HepG2 (cell line): ENCODE measurements around the gene EFHD2. TPM values are rescaled to one million over a fixed set of nuclear protein-coding genes. Genes with fewer than 3 reads are reported as not detected.

Source experiments
- ATAC-seq: fragments of 200-7000 bp; cut with Tn5 transposase; 3 replicates; pipeline ENCODE4 v1.9.1; 2020; ENCODE audit warnings: mild to moderate bottlenecking, moderate library complexity
- BruUV-seq: library from RNA; stranded (reverse); fragments of 400-500 nt; replicated peaks from 2 replicates; lab custom pipeline; 2021; lab: Mats Ljungman, UMichigan
- CTCF ChIA-PET: fragments of 300-600 bp; formaldehyde crosslinking; extraction: SDS; loops from one replicate; lab custom pipeline; 2021; ENCODE audit warnings: low total read pairs, inconsistent platforms, low intra/inter-chr PET ratio; lab: Yijun Ruan, JAX
- POLR2A ChIA-PET: fragments of 350-600 bp; sonication (Branson Sonifier 250); formaldehyde crosslinking; loops from one replicate; lab custom pipeline; 2020; ENCODE audit warnings: antibody characterized with exemption, inconsistent platforms; lab: Yijun Ruan, JAX
- DNase-seq: peaks from one replicate; pipeline ENCODE4 v3.0.0-alpha.2; 2015; ENCODE audit warnings: low spot score
- FAIRE-seq: peaks from 3 replicates; lab custom pipeline; 2011; peaks lifted over from hg19 to GRCh38; lab: Jason Lieb, UNC
- H2AFZ ChIP-seq: one replicate; pipeline ENCODE4 v1.6.1; 2011; ENCODE audit warnings: low read length, inconsistent platforms
- H3K27ac ChIP-seq: fragments of 300-600 bp; 3 replicates; pipeline ENCODE4 v1.8.0; 2011; ENCODE audit warnings: mixed run types, mild to moderate bottlenecking, mixed read lengths, low read length, inconsistent platforms; ENCODE audit not compliant: insufficient read depth; ENCODE audit errors: extremely low read length
- H3K27me3 ChIP-seq, 2 experiments: fragments of 200-600 bp in 1 of 2; 2 replicates in 1 of 2; 3 replicates in 1 of 2; pipeline versions ENCODE4 v1.6.0 to v1.8.0; 2011; ENCODE audit warnings: low read length in 2 of 2, mild to moderate bottlenecking in 2 of 2, moderate library complexity in 2 of 2, inconsistent platforms in 1 of 2; ENCODE audit not compliant: insufficient read depth in 2 of 2, control insufficient read depth in 1 of 2
- H3K36me3 ChIP-seq, 2 experiments: fragments of 200-600 bp in 1 of 2; replicated peaks in 1 of 2; 2 replicates in 1 of 2; 3 replicates in 1 of 2; pipeline versions ENCODE4 v1.5.1 to v1.8.0; 2011; ENCODE audit warnings: low read length in 2 of 2, inconsistent platforms in 1 of 2; ENCODE audit not compliant: insufficient read depth in 2 of 2, control insufficient read depth in 1 of 2
- H3K4me1 ChIP-seq: 2 replicates; pipeline ENCODE4 v1.5.1; 2012; ENCODE audit warnings: low read length, inconsistent platforms; ENCODE audit not compliant: insufficient read depth
- H3K4me2 ChIP-seq: 2 replicates; pipeline ENCODE4 v1.6.0; 2011; ENCODE audit warnings: low read depth, low read length, inconsistent platforms
- H3K4me3 ChIP-seq, 3 experiments: fragments of 200-600 bp in 1 of 3; sonication (generic), shearing (Covaris generic) in 1 of 3; replicated peaks in 1 of 3; 2 replicates each; pipeline ENCODE4 v1.5.1; 2011 to 2016; ENCODE audit warnings: low read length in 3 of 3, inconsistent platforms in 2 of 3, low read depth in 2 of 3, mild to moderate bottlenecking in 2 of 3, control low read depth in 1 of 3, mixed read lengths in 1 of 3; ENCODE audit not compliant: insufficient read depth in 1 of 3
- H3K79me2 ChIP-seq: one replicate; pipeline ENCODE4 v1.6.1; 2011; ENCODE audit warnings: low read length, inconsistent platforms; ENCODE audit not compliant: insufficient read depth
- H3K9ac ChIP-seq: 2 replicates; pipeline ENCODE4 v1.6.0; 2011; ENCODE audit warnings: mild to moderate bottlenecking, low read depth, low read length, inconsistent platforms; ENCODE audit not compliant: insufficient read depth
- H3K9me3 ChIP-seq: 2 replicates; pipeline ENCODE4 v1.5.1; 2012; ENCODE audit warnings: mild to moderate bottlenecking, low read length
- H4K20me1 ChIP-seq: 2 replicates; pipeline ENCODE4 v1.6.0; 2011; ENCODE audit warnings: inconsistent platforms, mild to moderate bottlenecking, low read length, moderate library complexity; ENCODE audit not compliant: insufficient read depth
- HMG20A ChIP-seq: IDR thresholded peaks from 2 replicates; pipeline ENCODE4 v1.6.1; 2016; ENCODE audit warnings: borderline replicate concordance
- MIER3 ChIP-seq: IDR thresholded peaks from 2 replicates; pipeline ENCODE4 v1.6.1; 2016; ENCODE audit warnings: missing compliant biosample characterization, borderline replicate concordance
- REXO4 ChIP-seq: sonication (generic); formaldehyde crosslinking; IDR thresholded peaks from 2 replicates; pipeline ENCODE4 v1.8.0; 2022; ENCODE audit warnings: missing genetic modification reagents, mild to moderate bottlenecking, borderline replicate concordance
- SP2 ChIP-seq: sonication (generic); formaldehyde crosslinking; IDR thresholded peaks from 2 replicates; pipeline ENCODE4 v1.5.1; 2020; ENCODE audit warnings: mild to moderate bottlenecking, missing genetic modification reagents
- TFDP2 ChIP-seq: sonication (generic); formaldehyde crosslinking; IDR thresholded peaks from 2 replicates; pipeline ENCODE4 v1.4.0; 2020; ENCODE audit warnings: missing genetic modification reagents
- ZNF142 ChIP-seq: sonication (generic); formaldehyde crosslinking; IDR thresholded peaks from 2 replicates; pipeline ENCODE4 v1.4.0; 2020; ENCODE audit warnings: missing genetic modification reagents
- ZNF644 ChIP-seq: IDR thresholded peaks from 2 replicates; pipeline ENCODE4 v1.6.1; 2016; ENCODE audit warnings: low read depth
- ZNF768 ChIP-seq: sonication (generic); formaldehyde crosslinking; IDR thresholded peaks from 2 replicates; pipeline ENCODE4 v1.4.0; 2020; ENCODE audit warnings: missing genetic modification reagents
- ZZZ3 ChIP-seq: sonication (generic); formaldehyde crosslinking; IDR thresholded peaks from 2 replicates; pipeline ENCODE4 v1.4.0; 2020; ENCODE audit warnings: missing genetic modification reagents, mild to moderate bottlenecking, borderline replicate concordance
- WGBS: methylation state at CpG from one replicate; pipeline ENCODE4 v1.1.6; 2017; ENCODE audit warnings: low lambda C conversion rate; 5-methylcytosine and 5-hydroxymethylcytosine counted together
- in situ Hi-C: cut with HindIII; loops from 2 replicates; pipeline ENCODE4 v1.10.0; 2017; ENCODE audit warnings: low pct_unique_long_range_greater_than_20kb; ENCODE audit not compliant: extremely low pct_ligation_motif_present
- intact Hi-C: fragments of 100-400 bp; cut with micrococcal nuclease; formaldehyde crosslinking; loops from one replicate; pipeline ENCODE4 v1.10.0; 2022; ENCODE audit not compliant: unreplicated experiment
- polyA plus RNA-seq, 8 experiments: library from polyadenylated mRNA; depleted of rRNA in 3 of 8; stranded (reverse) in 7 of 8; unstranded in 1 of 8; fragments of >200 nt; fragmentation: Illumina TruSeq in 4 of 8; extraction: Trizol in 4 of 8; gene quantifications; 2 replicates each; pipeline versions ENCODE4 v1.2.1 to v1.2.3, GENCODE V29; 2011 to 2016; ENCODE audit warnings: low read depth in 4 of 8, missing spikeins in 1 of 8, mixed read lengths in 1 of 8; ENCODE audit not compliant: insufficient read depth in 1 of 8
- total RNA-seq, 5 experiments: library from RNA; depleted of rRNA; stranded (reverse); fragments of >200 nt; fragmentation: Illumina TruSeq; extraction: Trizol; gene quantifications; 2 replicates each; pipeline ENCODE4 v1.2.3, GENCODE V29; 2016; ENCODE audit warnings: low read depth in 1 of 5
- TF ChIP-seq, protein P1 (sequence below): sonication (generic); formaldehyde crosslinking; IDR thresholded peaks from 2 replicates; pipeline ENCODE4 v1.4.0; 2020; ENCODE audit warnings: missing genetic modification reagents, borderline replicate concordance
- TF ChIP-seq, protein P2 (sequence below): sonication (generic); formaldehyde crosslinking; IDR thresholded peaks from 2 replicates; pipeline ENCODE4 v1.5.0; 2020; ENCODE audit warnings: missing genetic modification reagents, mild to moderate bottlenecking, borderline replicate concordance

EFHD2 gene
- total and polyA plus RNA-seq, 2 of the 13 experiments (the other 11 are each of a cell fraction or from before 2014, with no cell fraction given) = 9.4 to 12.7 TPM

- no peak for TF ChIP-seq ZNF142
- no peak for TF ChIP-seq ZZZ3 (CRISPR knock-in tag)
- TF ChIP-seq REXO4 (CRISPR knock-in tag) = no peak
- no peak for TF ChIP-seq SP2 (CRISPR knock-in tag)
- TF ChIP-seq, all 625 proteins: peak for 0
These were observed 3.2 kb downstream of the EFHD2 start (continued) for GRCh38 chr1:15412843-15413242.

GRCh38 chr1:15413563-15414444 is 4.1 kb downstream of the EFHD2 start:
- Histone ChIP-seq H3K9ac (no peak overlapping the region), H2AFZ (no peak overlapping the region), H3K4me2 (no peak overlapping the region), H3K27me3 (0 out of 5 replicates have a peak, but pooled peaks cover 0 to 5% of the 10 kb centered on the region in 2 experiments), H3K79me2 (no peaks in the 10 kb centered on the region), H3K36me3 (peaks cover 0 to 1% of the 10 kb centered on the region in 2 experiments; a peak in 2 of 5 replicates), H3K4me3 (no peak overlapping the region), H4K20me1 (no peaks in the 10 kb centered on the region), H3K27ac (no peak overlapping the region), H3K4me1 (peaks cover 32% of the 10 kb centered on the region), H3K9me3 (no peaks in the 10 kb centered on the region)
- ATAC-seq (no peak), FAIRE-seq (no peak), DNase-seq (no peak)
- ChIA-PET CTCF (no interaction called here), POLR2A (no interaction called here)
- intact Hi-C loops = no loop called here
- in situ Hi-C loops = no loop called here
- WGBS = 95% methylated on average over 15 of the region's 20 CpGs
- no TSS peak for BruUV-seq
- TF ChIP-seq, protein P1, sequence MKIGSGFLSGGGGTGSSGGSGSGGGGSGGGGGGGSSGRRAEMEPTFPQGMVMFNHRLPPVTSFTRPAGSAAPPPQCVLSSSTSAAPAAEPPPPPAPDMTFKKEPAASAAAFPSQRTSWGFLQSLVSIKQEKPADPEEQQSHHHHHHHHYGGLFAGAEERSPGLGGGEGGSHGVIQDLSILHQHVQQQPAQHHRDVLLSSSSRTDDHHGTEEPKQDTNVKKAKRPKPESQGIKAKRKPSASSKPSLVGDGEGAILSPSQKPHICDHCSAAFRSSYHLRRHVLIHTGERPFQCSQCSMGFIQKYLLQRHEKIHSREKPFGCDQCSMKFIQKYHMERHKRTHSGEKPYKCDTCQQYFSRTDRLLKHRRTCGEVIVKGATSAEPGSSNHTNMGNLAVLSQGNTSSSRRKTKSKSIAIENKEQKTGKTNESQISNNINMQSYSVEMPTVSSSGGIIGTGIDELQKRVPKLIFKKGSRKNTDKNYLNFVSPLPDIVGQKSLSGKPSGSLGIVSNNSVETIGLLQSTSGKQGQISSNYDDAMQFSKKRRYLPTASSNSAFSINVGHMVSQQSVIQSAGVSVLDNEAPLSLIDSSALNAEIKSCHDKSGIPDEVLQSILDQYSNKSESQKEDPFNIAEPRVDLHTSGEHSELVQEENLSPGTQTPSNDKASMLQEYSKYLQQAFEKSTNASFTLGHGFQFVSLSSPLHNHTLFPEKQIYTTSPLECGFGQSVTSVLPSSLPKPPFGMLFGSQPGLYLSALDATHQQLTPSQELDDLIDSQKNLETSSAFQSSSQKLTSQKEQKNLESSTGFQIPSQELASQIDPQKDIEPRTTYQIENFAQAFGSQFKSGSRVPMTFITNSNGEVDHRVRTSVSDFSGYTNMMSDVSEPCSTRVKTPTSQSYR = no peak
- TF ChIP-seq MIER3 (no peak), ZNF644 (CRISPR knock-in tag) (no peak), TFDP2 (CRISPR knock-in tag) (no peak), HMG20A (CRISPR knock-in tag) (no peak), ZNF768 (no peak)
- TF ChIP-seq, protein P2, sequence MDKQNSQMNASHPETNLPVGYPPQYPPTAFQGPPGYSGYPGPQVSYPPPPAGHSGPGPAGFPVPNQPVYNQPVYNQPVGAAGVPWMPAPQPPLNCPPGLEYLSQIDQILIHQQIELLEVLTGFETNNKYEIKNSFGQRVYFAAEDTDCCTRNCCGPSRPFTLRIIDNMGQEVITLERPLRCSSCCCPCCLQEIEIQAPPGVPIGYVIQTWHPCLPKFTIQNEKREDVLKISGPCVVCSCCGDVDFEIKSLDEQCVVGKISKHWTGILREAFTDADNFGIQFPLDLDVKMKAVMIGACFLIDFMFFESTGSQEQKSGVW (CRISPR knock-in tag) = no peak
